ENCODE measurements around the gene MYO7B. TPM values are rescaled to one million over a fixed set of nuclear protein-coding genes. Genes with fewer than 3 reads are reported as not detected.
"Not testable (repeated sequence)": the region's sequence is repeated elsewhere in the genome, so short reads cannot be mapped to it uniquely, and the experiment has no call there.

MYO7B gene
- polyA plus RNA-seq, 6 donors from 2014 or later: 1.7 to 44.3 (median 12.0) TPM

- peaks cover 0 to 5% (median 0%) of the 10 kb centered on the region in 3 donors for H3K27me3 Mint-ChIP-seq
- DNase-seq (no peak), ATAC-seq (ENCODE audit: low read depth in 2 of 2) (peak; percentile 12 to 15)
These were observed 8.3 kb upstream of the MYO7B start for GRCh38 chr2:127527001-127527804.

GRCh38 chr2:127528487-127528886 is 7.0 kb upstream of the MYO7B start:
- ATAC-seq (ENCODE audit: low read depth in 2 of 2) (no peak), DNase-seq (no peak)
- Mint-ChIP-seq H3K4me3 (peak overlapping the region in 1 of 8 donors; percentile 30), H3K27me3 (peaks cover 0 to 5% (median 0%) of the 10 kb centered on the region in 3 donors), H3K27ac (peak overlapping the region in 3 of 6 donors; percentile 7 to 100 (median 16)), H3K9me3 (peaks cover 0 to 2% (median 0%) of the 10 kb centered on the region in 7 donors), H3K4me1 (peaks cover 16 to 33% (median 31%) of the 10 kb centered on the region in 3 donors), H3K36me3 (no peaks in the 10 kb centered on the region)

More at GRCh38 chr2:127527001-127527804, 8.3 kb upstream of the MYO7B start:
- H3K36me3 Mint-ChIP-seq: peaks cover 0 to 2% of the 10 kb centered on the region in 2 donors
- peaks cover 0 to 2% (median 0%) of the 10 kb centered on the region in 7 donors for H3K9me3 Mint-ChIP-seq
- peak overlapping the region; percentile 93 to 99 (median 97) for H3K4me3 Mint-ChIP-seq
- peaks cover 17 to 37% (median 34%) of the 10 kb centered on the region in 3 donors for H3K4me1 Mint-ChIP-seq
- H3K27ac Mint-ChIP-seq: peak overlapping the region; percentile 99 to 100 (median 100)

DNA sequence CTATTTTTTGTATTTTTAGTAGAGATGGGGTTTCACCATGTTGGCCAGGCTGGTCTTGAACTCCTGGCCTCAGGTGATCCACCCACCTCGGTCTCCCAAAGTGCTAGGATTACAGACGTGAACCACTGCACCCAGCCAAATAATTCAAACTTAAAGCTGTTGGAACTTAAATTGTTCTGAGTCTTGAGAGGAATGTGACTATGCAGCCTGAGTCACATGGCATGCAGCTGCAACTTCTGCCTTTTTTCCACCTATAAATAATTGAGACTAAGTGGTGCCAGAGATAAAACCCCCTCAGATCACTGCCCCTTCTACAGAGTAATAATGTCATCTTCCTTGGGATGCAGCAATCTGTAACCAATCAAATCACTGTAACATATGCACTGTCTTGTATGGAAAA is 6.1 kb upstream of the MYO7B start:
- peak overlapping the region in 1 of 8 donors; percentile 42 for H3K4me3 Mint-ChIP-seq
- not testable (repeated sequence) for DNase-seq; ATAC-seq (ENCODE audit: low read depth in 2 of 2); H3K9me3 Mint-ChIP-seq; H3K36me3 Mint-ChIP-seq; H3K27me3 Mint-ChIP-seq; H3K27ac Mint-ChIP-seq
- H3K4me1 Mint-ChIP-seq: peaks cover 16 to 25% (median 23%) of the 10 kb centered on the region in 3 donors

- ATAC-seq (ENCODE audit: low read depth in 2 of 2) (no peak), DNase-seq (no peak)
- peaks cover 0 to 11% (median 0%) of the 10 kb centered on the region in 3 donors for H3K27me3 Mint-ChIP-seq
- H3K27ac Mint-ChIP-seq: no peak overlapping the region
- H3K4me1 Mint-ChIP-seq: peaks cover 13 to 20% (median 14%) of the 10 kb centered on the region in 3 donors
- no peaks in the 10 kb centered on the region for H3K36me3 Mint-ChIP-seq
- H3K9me3 Mint-ChIP-seq: peaks cover 0 to 2% (median 0%) of the 10 kb centered on the region in 7 donors
- H3K4me3 Mint-ChIP-seq: peak overlapping the region in 2 of 8 donors; percentile 1 to 42
These were observed 5.0 kb upstream of the MYO7B start for GRCh38 chr2:127530245-127531140.

DNA sequence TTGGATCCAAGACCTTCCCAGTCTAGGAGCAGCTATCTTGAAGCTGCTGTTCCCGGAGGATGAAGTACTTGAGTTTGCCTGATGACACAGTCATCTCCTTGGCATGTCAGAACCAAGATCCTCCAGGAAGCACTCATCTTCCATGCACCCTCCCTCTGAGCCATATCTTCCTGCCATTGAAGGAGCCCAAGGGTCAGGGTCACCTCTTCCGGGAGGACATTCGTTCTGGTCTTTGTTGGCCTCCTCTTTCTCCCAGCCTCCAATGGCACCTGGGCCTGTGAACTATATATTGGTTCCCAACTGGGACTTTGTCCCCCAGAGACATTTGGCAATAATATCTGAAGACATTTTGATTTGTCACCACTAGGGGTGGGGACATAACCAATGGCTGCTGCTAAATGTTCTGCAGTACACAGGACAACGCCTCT is 4.2 kb upstream of the MYO7B start:
- H3K4me1 Mint-ChIP-seq: peaks cover 9 to 14% (median 12%) of the 10 kb centered on the region in 3 donors
- no peak for DNase-seq
- no peak overlapping the region for H3K27ac Mint-ChIP-seq
- H3K9me3 Mint-ChIP-seq: peaks cover 0 to 2% (median 0%) of the 10 kb centered on the region in 7 donors
- no peaks in the 10 kb centered on the region for H3K36me3 Mint-ChIP-seq
- no peak for ATAC-seq (ENCODE audit: low read depth in 2 of 2)
- peaks cover 0 to 14% (median 0%) of the 10 kb centered on the region in 3 donors for H3K27me3 Mint-ChIP-seq
- no peak overlapping the region for H3K4me3 Mint-ChIP-seq

GRCh38 chr2:127532296-127532695 is 3.2 kb upstream of the MYO7B start:
- peaks cover under 1 to 16% (median 2%) of the 10 kb centered on the region in 3 donors for H3K27me3 Mint-ChIP-seq
- no peak overlapping the region for H3K4me3 Mint-ChIP-seq
- H3K36me3 Mint-ChIP-seq: no peaks in the 10 kb centered on the region
- DNase-seq: no peak
- peaks cover 0 to 2% (median 0%) of the 10 kb centered on the region in 7 donors for H3K9me3 Mint-ChIP-seq
- H3K4me1 Mint-ChIP-seq: peaks cover 3 to 5% (median 5%) of the 10 kb centered on the region in 3 donors
- no peak overlapping the region for H3K27ac Mint-ChIP-seq
- ATAC-seq (ENCODE audit: low read depth in 2 of 2): no peak

DNA sequence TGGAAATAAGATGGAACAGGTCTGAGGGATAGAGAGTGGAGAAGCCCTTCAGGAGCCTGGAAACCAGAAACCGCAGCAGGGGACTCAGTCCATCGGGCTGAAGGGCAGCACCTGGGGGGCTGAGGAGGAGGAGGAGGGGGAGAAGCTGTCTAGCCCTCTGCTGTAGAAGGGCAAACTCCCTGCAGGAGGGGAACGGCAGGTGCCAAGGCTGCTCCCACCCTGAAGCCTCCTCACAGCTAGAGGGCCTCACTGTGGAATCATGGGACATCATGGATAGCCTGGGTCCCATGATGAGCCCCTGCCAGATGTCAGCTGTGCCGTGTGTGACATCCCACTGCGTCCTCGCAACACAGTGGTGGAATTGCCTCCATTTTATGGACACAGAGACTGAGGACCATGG is 435 bp downstream of the MYO7B start:
- no peak for ATAC-seq (ENCODE audit: low read depth in 2 of 2)
- Mint-ChIP-seq H3K4me3 (peak overlapping the region in 1 of 8 donors; percentile 6), H3K27me3 (peaks cover 5 to 19% (median 10%) of the 10 kb centered on the region in 3 donors), H3K36me3 (no peaks in the 10 kb centered on the region), H3K27ac (no peak overlapping the region), H3K4me1 (no peaks in the 10 kb centered on the region), H3K9me3 (no peaks in the 10 kb centered on the region)
- DNase-seq: no peak

DNA sequence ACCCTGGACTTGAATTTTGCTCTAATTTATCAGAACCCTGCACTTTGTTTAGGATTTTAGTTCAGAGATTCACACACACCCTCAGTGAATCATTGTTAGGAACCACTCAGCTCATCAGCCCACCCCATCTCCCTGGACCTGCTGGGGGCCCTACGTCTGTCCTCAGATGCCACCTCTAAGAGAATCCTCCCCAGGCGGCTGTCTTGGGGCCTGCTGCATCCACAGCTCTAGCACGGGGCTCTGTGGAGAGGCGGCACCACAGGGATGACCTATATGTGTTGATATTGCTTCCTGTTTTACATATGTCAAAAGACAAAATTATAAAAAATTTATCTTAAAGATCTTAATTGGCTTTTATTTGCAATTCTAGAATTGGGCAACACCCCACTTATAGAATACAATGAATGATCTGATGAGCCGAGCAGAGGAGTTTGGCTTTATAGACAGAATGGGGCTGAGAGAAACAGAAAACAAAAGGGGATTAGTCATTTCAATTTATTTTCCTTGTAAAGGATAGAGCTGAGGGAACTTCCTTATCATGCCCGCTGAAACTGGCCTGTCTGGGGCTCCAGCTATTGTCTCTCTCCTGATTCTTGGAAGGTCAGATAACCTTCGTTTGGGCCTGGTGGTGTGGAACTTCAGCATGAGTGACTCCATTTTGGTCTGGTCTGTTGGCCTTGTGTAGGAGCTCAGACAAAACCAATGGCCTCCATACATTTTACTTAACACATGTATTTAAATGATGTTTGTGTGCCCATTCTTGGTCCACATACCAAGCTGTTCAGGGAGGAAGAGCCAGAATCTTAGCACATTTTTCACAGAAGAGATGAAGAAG is 1.4 kb downstream of the MYO7B start:
- Mint-ChIP-seq H3K4me3 (no peak overlapping the region), H3K36me3 (no peaks in the 10 kb centered on the region), H3K4me1 (no peaks in the 10 kb centered on the region), H3K27ac (peak overlapping the region in 1 of 6 donors; percentile 60), H3K27me3 (peaks cover 5 to 19% (median 10%) of the 10 kb centered on the region in 3 donors), H3K9me3 (no peaks in the 10 kb centered on the region)
- ATAC-seq (ENCODE audit: low read depth in 2 of 2) (no peak), DNase-seq (no peak)

DNA sequence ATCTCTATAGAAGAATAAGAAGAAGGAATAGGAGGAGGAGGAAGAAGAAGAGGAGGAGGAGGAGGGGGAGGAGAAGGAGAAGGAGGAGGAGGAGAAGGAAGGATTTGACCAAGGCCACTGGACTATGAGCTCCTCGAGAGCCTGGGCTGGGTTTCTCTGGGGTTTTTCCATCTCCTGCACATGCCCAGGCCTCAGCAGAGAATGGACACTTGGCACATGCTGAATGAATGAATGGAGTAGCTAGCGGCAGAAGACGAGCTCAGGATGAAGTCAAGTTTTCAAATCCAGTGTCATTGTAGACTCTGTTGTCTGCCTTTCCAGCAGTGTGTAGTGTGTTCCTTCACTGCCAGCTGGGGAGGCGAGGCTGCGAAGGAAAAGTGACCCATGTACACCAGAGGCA is 2.2 kb downstream of the MYO7B start:
- Mint-ChIP-seq H3K4me1 (no peaks in the 10 kb centered on the region), H3K27ac (peak overlapping the region in 1 of 6 donors; percentile 70)
- DNase-seq: no peak

GRCh38 chr2:127541809-127542208 is 6.3 kb downstream of the MYO7B start:
- H3K4me1 Mint-ChIP-seq: peaks cover 0 to 2% (median 0%) of the 10 kb centered on the region in 3 donors
- DNase-seq: no peak
- no peak for ATAC-seq (ENCODE audit: low read depth in 2 of 2)
- H3K27me3 Mint-ChIP-seq: peaks cover 6 to 14% (median 13%) of the 10 kb centered on the region in 3 donors
- no peaks in the 10 kb centered on the region for H3K36me3 Mint-ChIP-seq
- no peak overlapping the region for H3K4me3 Mint-ChIP-seq
- peaks cover 0 to 2% (median 0%) of the 10 kb centered on the region in 7 donors for H3K9me3 Mint-ChIP-seq
- H3K27ac Mint-ChIP-seq: no peak overlapping the region

More for the DNA sequence above, 2.2 kb downstream of the MYO7B start:
- Mint-ChIP-seq H3K36me3 (no peaks in the 10 kb centered on the region), H3K9me3 (no peaks in the 10 kb centered on the region), H3K27me3 (peaks cover 5 to 19% (median 10%) of the 10 kb centered on the region in 3 donors), H3K4me3 (no peak overlapping the region)
- no peak for ATAC-seq (ENCODE audit: low read depth in 2 of 2)

DNA sequence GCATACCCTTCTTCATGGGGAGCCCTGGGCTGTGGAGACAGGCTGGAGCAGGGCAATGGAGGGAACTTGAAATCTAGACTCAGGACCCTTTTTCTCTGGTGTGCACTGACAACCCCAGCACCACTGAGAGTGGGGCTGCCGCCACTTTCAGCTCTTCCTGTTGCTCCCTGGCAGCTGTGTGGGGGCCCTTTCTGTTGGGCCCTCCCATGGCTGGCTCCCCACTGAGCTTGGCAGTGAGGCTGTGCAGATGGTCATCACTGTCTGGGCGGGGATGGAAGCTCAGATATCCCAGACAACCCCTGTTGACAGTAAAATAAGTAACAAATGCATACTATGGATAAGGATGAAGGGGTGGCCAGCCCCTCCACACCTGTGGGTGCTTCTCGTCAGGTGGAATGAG is 6.7 kb downstream of the MYO7B start:
- ATAC-seq (ENCODE audit: low read depth in 2 of 2): no peak
- DNase-seq: no peak
- H3K4me1 Mint-ChIP-seq: peaks cover 0 to 5% (median 0%) of the 10 kb centered on the region in 3 donors
- H3K27me3 Mint-ChIP-seq: peaks cover 8 to 18% (median 16%) of the 10 kb centered on the region in 3 donors
- peaks cover 0 to 5% (median 0%) of the 10 kb centered on the region in 7 donors for H3K9me3 Mint-ChIP-seq
- peak overlapping the region in 1 of 6 donors; percentile 12 for H3K27ac Mint-ChIP-seq
- no peak overlapping the region for H3K4me3 Mint-ChIP-seq
- no peaks in the 10 kb centered on the region for H3K36me3 Mint-ChIP-seq

DNA sequence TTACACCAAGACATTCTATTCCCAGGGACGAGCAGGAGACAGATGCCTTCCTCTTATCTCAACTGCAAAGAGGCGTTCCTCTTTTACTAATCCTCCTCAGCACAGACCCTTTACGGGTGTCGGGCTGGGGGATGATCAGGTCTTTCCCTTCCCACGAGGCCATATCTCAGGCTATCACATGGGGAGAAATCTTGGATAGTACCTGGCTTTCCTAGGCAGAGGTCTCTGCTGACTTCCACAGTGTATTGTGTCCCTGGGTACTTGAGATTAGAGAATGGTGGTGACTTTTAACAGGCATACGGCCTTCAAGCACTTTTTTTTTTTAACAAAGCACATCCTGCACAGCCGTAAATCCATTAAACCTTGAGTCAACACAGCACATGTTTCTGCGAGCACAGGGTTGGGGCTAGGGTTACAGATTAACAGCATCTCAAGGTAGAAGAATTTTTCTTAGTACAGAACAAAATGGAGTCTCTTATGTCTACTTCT is 7.6 kb downstream of the MYO7B start:
- H3K4me3 Mint-ChIP-seq, H3K36me3 Mint-ChIP-seq: not testable (repeated sequence)
- H3K27me3 Mint-ChIP-seq: peaks cover 7 to 14% (median 8%) of the 10 kb centered on the region in 3 donors

More for the DNA sequence above, 7.6 kb downstream of the MYO7B start:
- H3K27ac Mint-ChIP-seq; H3K9me3 Mint-ChIP-seq; DNase-seq; H3K4me1 Mint-ChIP-seq; ATAC-seq (ENCODE audit: low read depth in 2 of 2): not testable (repeated sequence)

Measured in naive B cell (primary cell).